OCI-M2 (cell line): Measurements from ENCODE around the gene EHD1.

Source experiments
- DNase-seq: peaks from one replicate; lab custom pipeline; 2025; ENCODE audit not compliant: unreplicated experiment; lab: John Stamatoyannopoulos, UW

The EHD1 gene

DNA sequence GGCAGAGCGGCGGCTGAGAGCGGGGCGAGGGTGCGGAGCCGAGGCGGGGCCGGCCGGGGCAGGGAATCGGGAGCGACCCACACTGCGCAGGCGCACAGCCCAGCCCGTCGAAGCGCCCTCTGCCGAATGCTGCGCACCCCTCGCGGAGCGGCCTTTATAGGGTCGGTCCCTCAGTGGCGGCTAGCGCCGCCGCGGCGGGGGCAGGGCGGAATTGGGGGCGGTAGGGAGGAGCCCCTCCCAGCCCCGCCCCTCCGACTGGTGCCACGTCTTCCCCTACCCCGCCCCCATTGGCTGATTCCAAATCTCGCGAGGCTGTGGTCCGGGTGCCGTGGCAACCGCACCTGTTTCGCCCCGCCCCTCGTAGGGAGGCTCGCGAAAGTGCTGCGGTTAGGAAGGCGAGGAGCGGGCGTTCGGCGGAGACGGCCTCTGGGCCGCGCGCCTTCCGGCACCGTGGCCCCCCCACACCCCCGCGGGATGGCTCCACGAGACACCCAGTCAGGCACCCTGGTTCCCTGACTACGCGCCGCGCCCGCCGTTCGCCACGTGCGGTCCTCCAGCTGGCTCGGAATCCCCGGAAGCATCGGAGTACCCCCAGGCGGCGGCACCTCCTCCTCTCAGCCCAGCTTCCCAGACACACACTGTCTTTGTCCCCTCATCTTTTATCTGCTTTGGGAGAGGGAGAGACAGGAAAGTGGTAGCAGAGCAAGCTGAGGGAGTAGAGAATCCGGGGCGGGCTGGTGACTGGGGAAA is at the start of gene EHD1:
Gene EHD1, minus strand, starts transcription at position 128 of the 750 bp plus-strand sequence. CDS start 157 bp downstream, outside the sequence.
- DNase-seq: peak; percentile 78

DNA sequence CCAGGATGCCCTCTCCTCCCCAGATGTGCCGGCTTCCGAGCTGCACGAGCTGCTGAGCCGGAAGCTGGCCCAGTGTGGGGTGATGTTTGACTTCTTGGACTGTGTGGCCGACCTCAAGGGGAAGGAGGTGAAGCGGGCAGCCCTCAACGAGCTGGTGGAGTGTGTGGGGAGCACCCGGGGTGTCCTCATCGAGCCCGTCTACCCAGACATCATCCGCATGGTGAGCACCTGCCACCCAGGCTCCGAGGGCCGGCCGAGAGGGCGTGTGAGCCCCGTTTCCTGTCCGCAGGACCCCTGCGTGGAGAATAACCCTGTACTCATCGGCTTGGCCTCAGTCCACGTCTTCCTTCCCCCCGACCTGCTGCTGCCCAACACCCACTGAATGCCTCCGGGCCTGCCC is 48.3 kb upstream of the EHD1 start:
- no peak for DNase-seq

DNA sequence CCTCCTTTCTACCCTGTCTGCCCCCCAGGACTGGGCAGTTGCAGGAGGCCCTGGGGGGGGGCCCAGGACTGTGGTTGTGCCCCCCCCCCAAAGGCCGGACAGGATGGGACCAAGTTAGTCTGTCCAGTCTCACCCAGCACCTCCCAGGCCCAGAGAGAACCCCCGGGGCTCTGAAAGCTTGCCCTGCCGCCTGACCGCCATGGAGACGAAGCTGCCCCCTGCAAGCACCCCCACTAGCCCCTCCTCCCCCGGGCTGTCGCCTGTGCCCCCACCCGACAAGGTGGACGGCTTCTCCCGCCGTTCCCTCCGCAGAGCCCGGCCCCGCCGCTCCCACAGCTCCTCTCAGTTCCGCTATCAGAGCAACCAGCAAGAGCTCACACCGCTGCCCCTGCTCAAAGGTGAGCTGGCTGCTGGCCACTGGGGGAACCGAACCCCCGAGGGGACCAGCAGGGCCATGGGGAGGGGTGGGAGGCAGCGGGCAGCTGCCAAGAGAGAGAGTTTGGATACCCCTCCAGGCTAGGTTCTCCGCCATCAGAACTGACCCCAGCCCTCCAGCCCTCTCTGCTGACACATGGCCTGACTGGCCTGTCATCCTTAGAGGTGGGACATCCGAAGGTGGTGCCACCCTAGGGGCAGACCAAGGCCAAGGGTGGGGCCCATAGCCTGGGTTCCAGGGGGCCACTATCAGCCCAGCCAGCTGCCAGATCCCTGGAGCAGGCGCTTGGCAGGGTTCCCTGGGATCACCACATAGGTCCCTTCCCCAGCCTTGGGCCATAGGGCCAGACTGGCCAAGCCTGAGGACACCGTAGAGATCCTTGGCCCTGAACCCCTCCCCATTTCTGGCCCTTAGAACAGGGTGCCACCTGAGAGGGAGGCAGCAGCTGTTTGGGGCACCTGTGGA is 47.4 kb upstream of the EHD1 start:
- no peak for DNase-seq

DNA sequence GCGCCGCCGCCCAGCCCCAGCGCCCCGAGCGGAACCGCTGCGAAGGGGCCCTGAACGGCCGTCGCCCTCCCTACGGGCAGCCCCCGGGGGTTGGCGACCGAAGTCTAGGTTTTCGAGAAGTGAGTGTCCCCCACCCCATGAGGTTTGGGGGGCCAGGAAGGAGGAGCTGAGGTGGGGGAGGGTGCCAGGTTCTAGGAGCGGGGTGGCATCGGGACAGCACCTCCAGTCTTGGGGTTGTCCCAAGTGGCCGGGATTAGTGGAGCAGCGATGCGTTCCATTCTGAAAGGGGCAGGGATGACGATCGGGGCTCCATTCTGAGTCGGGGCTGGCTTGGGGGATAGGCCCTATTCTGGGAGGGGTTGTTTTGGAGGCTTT is 46.5 kb upstream of the EHD1 start:
- DNase-seq: no peak

DNA sequence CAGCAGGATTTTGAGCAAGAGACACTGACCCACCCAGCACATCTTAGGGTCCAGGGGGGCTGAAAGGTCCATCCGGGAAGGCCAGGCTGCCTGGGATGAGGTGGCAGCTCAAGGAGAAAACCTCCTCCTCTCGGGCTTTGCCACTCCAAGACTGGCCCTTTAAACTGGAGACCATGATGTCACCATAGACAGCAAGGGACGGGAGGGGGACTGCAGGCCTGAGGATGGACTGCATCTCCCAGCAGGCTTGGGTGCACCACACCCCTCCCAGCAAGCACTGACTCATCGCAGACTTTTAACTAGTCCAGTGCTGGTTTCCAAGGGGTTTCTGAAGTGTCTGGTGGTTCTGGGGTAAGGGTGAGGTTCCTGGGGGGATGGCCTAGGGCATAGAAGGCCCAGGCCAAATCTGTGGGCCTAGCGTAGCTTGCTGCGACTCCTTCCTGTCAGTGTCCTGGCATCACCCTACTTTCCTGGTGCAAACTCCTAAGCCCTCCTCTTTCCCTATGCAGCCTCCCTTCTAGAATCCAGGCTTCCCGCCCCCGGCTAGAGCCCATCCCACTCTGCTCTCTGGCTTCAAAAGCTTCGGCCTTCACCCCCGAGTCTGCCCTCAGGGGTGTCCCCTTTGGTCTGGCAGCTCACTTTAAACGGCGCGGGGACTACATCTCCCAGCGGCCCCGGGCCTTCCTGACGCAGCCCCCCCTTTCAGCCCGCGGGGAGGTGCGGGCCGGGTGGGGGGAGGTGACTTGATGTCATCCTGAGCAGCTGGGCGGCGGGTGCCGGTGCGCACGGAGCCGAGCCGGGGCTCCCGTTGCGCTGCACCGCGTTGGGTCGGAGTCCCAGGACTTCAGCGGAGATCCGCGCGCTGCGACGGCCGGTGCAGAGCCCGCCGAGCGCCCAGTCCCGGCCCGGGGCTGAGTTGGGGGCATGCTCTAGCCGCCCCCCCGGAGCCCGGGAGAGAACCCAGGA is 45.8 kb upstream of the EHD1 start, which contains the start of gene PPP2R5B:
Gene PPP2R5B, plus strand, starts transcription at position 746 of the 966 bp plus-strand sequence. CDS start 1,046 bp downstream, outside the sequence.
- DNase-seq: peak; percentile 65

DNA sequence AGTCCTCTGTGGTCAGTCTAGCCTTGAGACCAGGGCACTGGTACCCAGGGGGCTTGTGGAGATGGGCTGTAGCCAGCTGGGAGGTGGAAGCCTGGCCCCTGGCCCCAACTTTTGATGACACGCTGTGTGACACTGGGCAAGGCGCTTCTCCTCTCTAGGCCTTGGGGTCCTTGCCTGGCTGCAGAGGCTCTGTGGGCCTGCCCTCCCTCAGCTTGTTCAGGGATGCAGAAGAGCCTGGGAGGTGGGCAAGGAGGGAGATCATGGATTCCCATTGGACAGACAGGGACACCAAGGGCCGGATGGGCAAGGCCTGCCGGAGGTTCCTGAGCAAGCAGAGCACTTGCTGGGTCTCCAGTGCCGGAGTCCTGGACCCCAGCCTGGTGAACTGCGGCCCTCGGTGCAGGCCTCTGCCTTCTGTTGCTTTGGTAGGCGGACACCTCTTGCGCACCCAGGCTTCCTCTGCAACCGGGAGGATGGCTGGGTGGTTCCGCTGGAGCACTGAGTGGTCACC is 44.8 kb upstream of the EHD1 start:
- DNase-seq: no peak

DNA sequence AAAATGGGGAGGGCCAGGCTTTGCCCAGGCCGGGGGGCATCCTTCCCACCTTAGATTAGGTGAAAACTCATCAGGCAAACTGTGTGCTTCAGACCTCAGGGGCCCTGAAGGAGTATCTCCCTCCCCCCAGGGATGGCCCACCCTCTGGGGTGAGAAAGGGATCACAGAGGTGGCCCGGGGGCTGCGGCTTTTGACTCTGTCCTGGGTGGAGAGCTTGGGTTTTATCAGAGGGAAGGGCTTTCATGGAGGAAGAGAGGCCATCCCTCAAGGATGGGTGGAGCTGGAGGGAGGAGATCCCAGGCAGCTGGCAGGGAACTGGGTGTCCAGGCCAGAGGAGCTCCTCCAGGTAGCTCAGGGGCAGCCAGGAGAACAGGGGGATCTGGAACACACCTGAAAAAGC is 43.0 kb upstream of the EHD1 start:
- no peak for DNase-seq

DNA sequence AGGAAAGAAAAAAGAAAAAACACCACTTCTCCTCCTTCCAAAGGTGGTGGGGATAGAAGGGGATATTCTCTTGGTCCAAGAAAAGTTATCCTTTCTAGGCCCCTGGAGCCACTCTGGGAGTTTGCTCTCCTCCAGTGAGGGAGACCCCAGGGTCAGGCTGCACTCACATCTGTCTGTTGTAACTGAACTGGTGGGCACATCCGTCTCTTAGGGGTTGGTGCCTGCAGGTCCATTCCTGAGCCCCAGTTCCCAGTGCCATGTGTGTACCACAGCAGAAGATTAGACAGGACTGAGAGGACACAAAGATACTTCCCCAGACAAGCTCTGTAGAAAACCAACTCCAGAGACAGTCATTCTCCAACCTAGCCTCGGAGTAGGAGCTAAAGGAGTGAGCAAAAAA is 41.7 kb upstream of the EHD1 start:
- DNase-seq: no peak

DNA sequence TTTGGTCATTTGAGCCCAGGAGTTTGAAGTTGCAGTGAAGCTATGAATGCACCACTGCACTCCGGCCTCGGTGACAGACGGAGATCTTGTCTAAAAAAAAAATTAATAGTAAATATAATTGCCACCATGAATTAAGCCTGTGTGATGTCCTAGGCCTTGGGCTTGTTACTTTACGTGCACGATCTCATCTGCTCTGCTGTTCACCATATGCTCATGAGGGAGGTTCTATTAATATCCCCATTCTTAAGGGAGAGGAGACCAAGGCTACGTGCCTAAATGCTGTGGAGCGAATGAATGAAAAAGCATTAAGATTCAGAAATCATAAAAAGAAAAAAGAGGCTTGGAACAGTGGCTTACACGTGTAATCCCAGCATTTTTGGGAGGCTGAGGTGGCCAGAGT is 41.2 kb upstream of the EHD1 start:
- DNase-seq: no peak

DNA sequence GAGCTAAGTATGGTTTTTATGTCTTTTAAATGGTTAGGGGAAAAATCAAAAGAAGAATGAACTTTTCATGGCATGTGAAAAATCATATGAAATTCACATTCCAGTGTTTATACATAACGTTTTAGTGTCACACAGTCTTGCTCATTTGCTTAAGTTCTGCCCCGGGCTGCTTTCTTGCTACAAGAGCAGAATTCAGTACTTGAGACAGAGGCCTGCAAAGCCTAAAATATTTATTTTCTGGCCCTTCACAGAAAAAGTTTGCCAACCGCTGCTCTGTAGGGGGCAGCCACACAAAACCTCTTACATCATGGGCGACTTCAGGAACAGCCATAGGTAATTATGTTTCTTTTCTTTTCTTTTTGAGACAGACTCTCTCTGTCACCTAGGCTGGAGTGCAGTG is 39.6 kb upstream of the EHD1 start:
- no peak for DNase-seq

DNA sequence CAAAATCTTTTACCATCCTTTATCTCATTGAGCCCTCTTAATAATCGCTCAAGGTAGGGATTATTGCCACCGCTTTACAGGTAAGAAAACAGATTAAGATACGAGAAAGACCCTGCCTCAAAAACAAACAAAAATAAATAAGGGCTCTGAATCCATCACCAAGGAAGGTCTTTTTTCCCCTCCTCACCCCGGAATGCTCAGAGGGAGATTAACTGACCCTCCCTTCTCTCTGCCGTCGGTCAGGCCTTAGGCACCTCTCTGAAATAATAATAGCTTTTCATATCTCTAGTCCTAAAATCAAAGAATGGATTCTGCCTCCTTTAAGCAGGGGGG is 39.2 kb upstream of the EHD1 start:
- no peak for DNase-seq

DNA sequence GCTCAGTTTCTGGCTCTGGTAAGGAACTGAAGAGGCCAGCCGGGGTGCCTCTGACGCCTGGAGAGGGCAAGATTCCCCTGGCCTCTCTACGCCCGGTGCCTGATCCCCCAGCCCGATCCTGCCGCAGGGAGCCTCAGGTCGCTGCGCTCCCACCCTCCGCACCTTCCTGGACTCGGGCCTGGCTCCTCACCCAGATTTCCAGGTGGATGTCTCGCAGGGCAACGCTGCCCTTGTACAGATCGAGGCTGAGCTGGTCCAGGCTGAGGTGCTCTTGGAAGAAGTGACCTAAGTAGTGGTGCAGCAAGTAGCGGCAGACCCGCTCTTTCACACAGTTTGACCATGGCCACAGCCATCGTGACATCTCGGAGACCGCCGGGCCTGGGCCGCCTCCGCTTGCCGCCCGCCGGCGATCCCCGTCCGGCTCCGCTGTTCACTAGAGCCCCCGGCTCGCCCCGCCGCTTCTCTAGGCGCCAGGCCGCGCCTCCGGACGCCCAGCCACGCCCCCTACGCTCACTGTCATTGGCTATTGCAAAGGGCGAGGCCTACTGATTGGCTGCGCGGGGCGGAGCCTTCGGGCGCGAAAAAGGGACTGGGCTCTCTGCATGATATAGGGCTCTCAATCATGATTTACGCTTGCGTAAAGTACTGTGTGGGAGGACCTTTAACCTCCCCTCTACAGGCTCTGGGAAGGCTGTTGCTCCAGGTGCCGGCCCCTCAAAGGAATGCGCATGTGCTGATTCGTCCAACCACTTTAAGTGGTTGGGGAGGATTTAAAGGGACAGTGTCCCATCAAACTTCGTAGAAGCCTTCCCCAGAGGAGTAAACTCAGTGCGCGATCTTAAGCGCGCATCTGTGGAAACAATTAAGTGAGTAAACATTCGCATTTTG is 38.6 kb upstream of the EHD1 start, which contains the start of gene ATG2A:
Gene ATG2A, minus strand, starts transcription at position 435 of the 888 bp plus-strand sequence. Its CDS starts 74 bp downstream, at position 361.
- peak; percentile 91 for DNase-seq

DNA sequence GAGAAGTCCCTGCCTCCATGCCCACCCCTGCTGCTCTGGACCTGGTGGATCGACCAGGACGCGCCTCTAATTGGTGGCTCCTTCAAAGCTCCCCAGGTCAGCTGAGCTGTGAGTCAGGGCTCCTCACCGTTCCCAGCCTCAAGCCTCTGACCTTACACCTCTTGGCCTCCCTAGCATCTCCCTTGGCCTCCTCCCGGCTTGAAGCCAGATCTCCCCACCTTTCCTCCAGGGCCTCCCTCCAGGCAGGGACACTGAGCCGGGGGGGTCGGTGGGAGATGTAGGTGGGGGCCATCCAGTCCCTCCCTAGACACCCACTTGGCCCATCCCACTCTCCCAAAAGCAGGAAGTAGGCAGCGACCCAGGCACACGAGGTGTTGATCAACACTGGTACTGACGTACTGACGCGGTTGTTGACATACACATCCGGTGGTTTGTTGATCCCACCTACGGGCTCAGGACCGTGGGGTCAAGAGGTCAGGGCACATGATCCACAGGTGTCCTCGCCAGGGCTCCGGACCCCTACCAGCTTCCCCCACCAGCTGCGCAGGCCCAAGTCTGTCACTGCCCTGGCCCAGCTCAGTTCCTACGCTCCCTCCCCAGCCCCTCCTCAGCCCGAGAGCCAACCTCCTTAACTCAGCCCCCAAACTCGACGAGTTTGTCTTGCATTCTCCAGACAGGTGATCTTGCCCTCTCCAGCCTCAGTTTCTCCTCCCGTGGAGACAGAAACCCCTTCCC is 37.8 kb upstream of the EHD1 start:
- no peak for DNase-seq

DNA sequence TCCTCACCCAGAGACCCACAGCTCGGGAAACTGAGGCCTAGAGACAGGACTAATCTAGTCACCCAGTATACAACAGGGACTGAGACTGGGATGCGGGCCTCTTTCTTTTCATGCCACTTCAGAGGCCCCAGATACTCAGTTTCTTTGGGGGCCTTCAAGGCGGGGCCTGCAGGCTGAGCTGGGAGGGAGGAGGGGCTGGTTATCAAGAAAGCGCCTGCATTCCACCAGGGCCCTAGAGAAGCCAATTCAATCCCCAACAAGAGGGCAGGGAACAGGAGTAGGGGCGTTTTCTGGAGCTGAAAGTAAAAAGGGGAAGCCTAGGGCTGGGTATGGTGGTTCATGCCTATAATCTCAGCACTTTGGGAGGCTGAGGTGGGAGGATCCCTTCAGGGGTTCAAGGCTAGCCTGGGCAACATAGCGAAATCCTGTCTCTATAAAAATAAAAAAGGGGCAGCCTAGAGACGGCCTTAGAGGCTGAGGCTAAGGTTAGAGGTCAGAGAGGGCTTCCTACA is 37.0 kb upstream of the EHD1 start:
- DNase-seq: no peak

DNA sequence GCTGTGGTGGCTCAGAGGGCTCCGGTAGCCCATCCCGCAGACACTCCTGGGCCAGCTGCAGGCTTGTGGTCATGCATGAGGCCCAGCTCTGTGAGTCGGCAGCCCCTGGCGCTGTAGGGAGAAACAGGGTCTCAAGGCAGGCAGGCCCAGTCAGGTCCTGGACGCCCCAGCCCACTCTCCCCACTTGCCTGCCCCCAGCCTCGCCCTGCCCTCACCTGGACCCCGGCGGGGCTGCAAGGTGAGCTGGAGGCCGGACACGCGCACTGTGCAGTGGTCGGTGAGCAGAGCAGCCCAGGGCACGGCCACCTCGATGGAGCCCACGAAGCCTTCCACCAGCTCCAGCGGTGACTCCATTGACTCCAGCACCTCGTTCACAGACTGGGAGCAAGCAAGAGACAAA is 35.7 kb upstream of the EHD1 start:
- no peak for DNase-seq

DNA sequence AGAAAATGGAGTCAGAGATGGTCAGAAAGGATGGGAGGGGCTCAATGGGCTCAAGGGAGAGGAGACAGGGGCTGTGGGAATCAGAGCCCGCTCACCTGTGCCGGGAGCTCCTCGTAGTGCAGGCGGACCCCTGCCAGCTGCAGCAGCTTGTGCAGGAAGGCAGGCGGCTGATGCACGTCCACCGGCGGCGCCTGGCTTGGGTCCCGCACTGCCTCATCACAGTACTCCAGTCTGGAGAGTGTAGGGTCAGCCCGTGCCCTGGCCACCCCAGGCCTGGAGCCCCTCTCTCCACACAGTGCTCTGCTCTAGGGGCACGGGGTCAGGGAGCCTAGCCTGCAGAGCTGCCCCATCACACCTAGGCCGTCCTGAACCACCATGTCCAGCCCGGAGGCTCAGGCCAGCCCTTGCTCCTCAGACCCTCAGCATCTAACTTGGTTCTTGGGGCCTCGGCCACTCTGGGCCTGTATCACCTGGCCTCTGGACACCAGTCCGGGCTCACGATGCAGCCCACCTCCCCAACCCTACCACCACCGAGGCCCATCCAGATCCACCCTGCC is 34.8 kb upstream of the EHD1 start:
- DNase-seq: no peak

DNA sequence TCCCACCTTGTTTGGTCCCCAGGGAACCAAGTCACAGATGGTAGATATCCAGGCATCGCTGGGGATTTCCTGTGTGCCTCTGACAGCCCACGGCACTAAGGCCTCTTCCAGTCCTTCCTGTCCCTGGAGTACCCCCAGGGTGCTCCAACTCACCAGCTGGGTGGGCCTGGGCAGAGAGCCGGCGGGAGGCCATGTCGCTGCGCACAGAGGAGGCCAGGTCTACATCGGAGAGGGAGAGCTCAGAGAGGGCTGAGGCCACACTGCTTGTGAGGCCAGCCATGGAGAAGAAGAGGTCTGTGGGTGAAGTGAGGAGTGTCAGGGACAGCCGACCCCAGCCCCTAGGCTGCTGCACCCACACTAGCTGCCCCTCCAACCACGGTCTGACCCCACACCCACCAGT is 33.3 kb upstream of the EHD1 start:
- DNase-seq: no peak

DNA sequence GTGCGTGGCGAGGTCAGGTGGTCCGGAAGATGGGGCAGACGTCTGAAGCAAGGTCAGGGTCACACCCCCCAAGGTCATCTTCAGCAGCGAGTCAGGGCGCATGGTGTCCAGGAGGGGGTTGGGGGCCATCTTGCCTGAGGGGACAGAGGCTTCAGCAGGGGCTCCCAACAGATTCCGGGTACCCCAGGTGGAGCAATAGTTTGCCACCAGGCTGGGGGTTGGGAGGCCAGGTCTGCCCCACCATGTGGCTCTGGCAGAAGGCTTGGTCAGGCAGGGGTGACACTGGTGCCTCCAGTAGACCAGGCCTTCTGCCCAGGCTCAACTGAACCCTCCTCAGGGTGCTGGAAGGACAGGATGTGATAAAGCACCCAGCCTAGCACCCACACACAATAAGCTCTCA is 32.7 kb upstream of the EHD1 start:
- DNase-seq: no peak
